Keratinocyte (primary cell): ENCODE measurements around the gene NCBP3. TPM values are rescaled to one million over a fixed set of nuclear protein-coding genes. Genes with fewer than 3 reads are reported as not detected.

Experiments used
- DNase-seq: peaks from one replicate; pipeline ENCODE4 v3.0.0-alpha.2; 2011; ENCODE audit warnings: low read depth, missing footprints, low spot score
- FAIRE-seq: peaks from 2 replicates; lab custom pipeline; 2011; peaks lifted over from hg19 to GRCh38; lab: Jason Lieb, UNC
- H2AFZ ChIP-seq: 2 replicates; pipeline ENCODE4 v1.6.0; 2012; ENCODE audit warnings: low read length, control low read depth, inconsistent platforms; ENCODE audit not compliant: control insufficient read depth
- H3K27ac ChIP-seq: 2 replicates; pipeline ENCODE4 v1.5.1; 2011; ENCODE audit warnings: low read length; ENCODE audit not compliant: control insufficient read depth, insufficient read depth
- H3K27me3 ChIP-seq: 3 replicates; pipeline ENCODE4 v1.6.0; 2011; ENCODE audit warnings: low read length; ENCODE audit not compliant: control insufficient read depth, insufficient read depth; ENCODE audit errors: extremely low read depth
- H3K36me3 ChIP-seq, 2 experiments: 2 replicates in 1 of 2; 3 replicates in 1 of 2; pipeline ENCODE4 v1.5.1; 2011; ENCODE audit warnings: low read length in 2 of 2, mild to moderate bottlenecking in 1 of 2; ENCODE audit not compliant: control insufficient read depth in 2 of 2, insufficient read depth in 2 of 2; ENCODE audit errors: extremely low read depth in 1 of 2
- H3K4me1 ChIP-seq: 3 replicates; pipeline ENCODE4 v1.5.1; 2011; ENCODE audit warnings: low read length; ENCODE audit not compliant: control insufficient read depth, insufficient read depth; ENCODE audit errors: extremely low read depth
- H3K4me2 ChIP-seq: 3 replicates; pipeline ENCODE4 v1.6.0; 2011; ENCODE audit warnings: low read depth, low read length; ENCODE audit not compliant: control insufficient read depth, insufficient read depth; ENCODE audit errors: extremely low read depth
- H3K4me3 ChIP-seq, 3 experiments: fragments of 200-600 bp in 1 of 3; sonication (generic) in 1 of 3; 2 replicates in 2 of 3; 3 replicates in 1 of 3; pipeline ENCODE4 v1.5.1; 2011 to 2016; ENCODE audit warnings: low read length in 3 of 3, mild to moderate bottlenecking in 3 of 3, control low read depth in 2 of 3, inconsistent platforms in 1 of 3, low read depth in 1 of 3, mixed read lengths in 1 of 3, mixed run types in 1 of 3, moderate library complexity in 1 of 3; ENCODE audit not compliant: control insufficient read depth in 2 of 3, insufficient read depth in 2 of 3; ENCODE audit errors: extremely low read depth in 1 of 3
- H3K79me2 ChIP-seq: 2 replicates; pipeline ENCODE4 v1.6.0; 2012; ENCODE audit warnings: low read length; ENCODE audit not compliant: control insufficient read depth, insufficient read depth
- H3K9ac ChIP-seq: 3 replicates; pipeline ENCODE4 v1.6.0; 2011; ENCODE audit warnings: low read length; ENCODE audit not compliant: control insufficient read depth, insufficient read depth; ENCODE audit errors: extremely low read depth
- H3K9me1 ChIP-seq: 3 replicates; pipeline ENCODE4 v1.6.0; 2011; ENCODE audit warnings: low read length; ENCODE audit not compliant: control insufficient read depth, insufficient read depth; ENCODE audit errors: extremely low read depth
- H3K9me3 ChIP-seq: 2 replicates; pipeline ENCODE4 v1.5.1; 2012; ENCODE audit warnings: low read depth, low read length; ENCODE audit not compliant: control insufficient read depth
- H4K20me1 ChIP-seq: 3 replicates; pipeline ENCODE4 v1.6.0; 2011; ENCODE audit warnings: low read length; ENCODE audit not compliant: control insufficient read depth, insufficient read depth; ENCODE audit errors: extremely low read depth
- CTCF ChIP-seq, 3 experiments: IDR thresholded peaks in 1 of 3; conservative IDR thresholded peaks in 1 of 3; optimal IDR thresholded peaks in 1 of 3; 2 replicates in 2 of 3; 3 replicates in 1 of 3; pipeline versions ENCODE3 to v1.5.1; 2011; ENCODE audit warnings: low read length in 3 of 3, mild to moderate bottlenecking in 3 of 3, moderate library complexity in 2 of 3, control low read depth in 1 of 3, inconsistent platforms in 1 of 3; ENCODE audit not compliant: insufficient read depth in 2 of 3; ENCODE audit errors: extremely low read depth in 1 of 3
- EZH2 ChIP-seq: IDR thresholded peaks from one replicate; pipeline ENCODE4 v1.6.1; 2012; ENCODE audit warnings: inconsistent platforms, mild to moderate bottlenecking, low read length, moderate library complexity
- dilution Hi-C: fragments of 300-500 bp; cut with MboI; formaldehyde crosslinking; loops from one replicate; pipeline ENCODE4 v1.7.0; 2020; ENCODE audit warnings: low sequenced_read_pairs; ENCODE audit not compliant: extremely low pct_ligation_motif_present
- polyA plus RNA-seq, 5 experiments: library from polyadenylated mRNA; depleted of rRNA in 3 of 5; stranded (reverse) in 3 of 5; stranded (forward) in 1 of 5; unstranded in 1 of 5; fragments of >200 nt; gene quantifications; 1 replicate in 1 of 5; 2 replicates in 3 of 5; 3 replicates in 1 of 5; pipeline versions ENCODE4 v1.2.1 to v1.2.3, GENCODE V29; 2011 to 2012; ENCODE audit warnings: missing spikeins in 2 of 5, low read depth in 1 of 5, low replicate concordance in 1 of 5

The NCBP3 gene
- polyA plus RNA-seq, 1 donor (not counting 4 experiments of a cell fraction or from before 2014, with no cell fraction given), result 22.1 TPM

GRCh38 chr17:3886776-3887175, 40.7 kb upstream of the NCBP3 start:
- Histone ChIP-seq H4K20me1 (no peaks in the 10 kb centered on the region), H3K9ac (no peak overlapping the region), H3K9me1 (no peaks in the 10 kb centered on the region), H3K9me3 (no peaks in the 10 kb centered on the region), H3K36me3 (peaks cover 0 to 2% of the 10 kb centered on the region in 2 experiments), H2AFZ (no peak overlapping the region), H3K4me3 (no peak overlapping the region), H3K4me2 (no peak overlapping the region), H3K27me3 (no peaks in the 10 kb centered on the region), H3K27ac (no peak overlapping the region), H3K79me2 (no peaks in the 10 kb centered on the region), H3K4me1 (peaks cover 41% of the 10 kb centered on the region)
- FAIRE-seq (no peak), DNase-seq (no peak)
- TF ChIP-seq EZH2 (no peak), CTCF (optimal IDR thresholded peaks at IDR 0.05 in 1 of 3, IDR thresholded peaks at IDR 0.05 in 1 of 3, conservative IDR thresholded peaks at IDR 0.05 in 1 of 3; ENCODE audit: extremely low read depth in 1 of 3, insufficient read depth in 2 of 3, low read length in 3 of 3) (no peak)
- dilution Hi-C loops, result no loop called here

- H3K79me2 ChIP-seq, result no peaks in the 10 kb centered on the region
- no peak for DNase-seq
- H3K4me1 ChIP-seq, result peaks cover 35% of the 10 kb centered on the region
- H3K27ac ChIP-seq, result no peak overlapping the region
- TF ChIP-seq EZH2 (no peak), CTCF (optimal IDR thresholded peaks at IDR 0.05 in 1 of 3, IDR thresholded peaks at IDR 0.05 in 1 of 3, conservative IDR thresholded peaks at IDR 0.05 in 1 of 3; ENCODE audit: extremely low read depth in 1 of 3, insufficient read depth in 2 of 3, low read length in 3 of 3) (no peak)
- no peak overlapping the region for H2AFZ ChIP-seq
- no peak overlapping the region for H3K4me3 ChIP-seq
- no peak overlapping the region for H3K9ac ChIP-seq
- FAIRE-seq, result no peak
- no peaks in the 10 kb centered on the region for H3K9me3 ChIP-seq
- no peaks in the 10 kb centered on the region for H4K20me1 ChIP-seq
- no peaks in the 10 kb centered on the region for H3K9me1 ChIP-seq
- no peaks in the 10 kb centered on the region for H3K27me3 ChIP-seq
- dilution Hi-C loops, result no loop called here
- H3K36me3 ChIP-seq, result peaks cover 0 to 2% of the 10 kb centered on the region in 2 experiments
- H3K4me2 ChIP-seq, result no peak overlapping the region
These were observed 39.9 kb upstream of the NCBP3 start for GRCh38 chr17:3885970-3886369.
